ENCODE measurements around the gene POU3F3. TPM values are rescaled to one million over a fixed set of nuclear protein-coding genes. Genes with fewer than 3 reads are reported as not detected.

The POU3F3 gene
- polyA plus RNA-seq, 1 experiment: not detected

DNA sequence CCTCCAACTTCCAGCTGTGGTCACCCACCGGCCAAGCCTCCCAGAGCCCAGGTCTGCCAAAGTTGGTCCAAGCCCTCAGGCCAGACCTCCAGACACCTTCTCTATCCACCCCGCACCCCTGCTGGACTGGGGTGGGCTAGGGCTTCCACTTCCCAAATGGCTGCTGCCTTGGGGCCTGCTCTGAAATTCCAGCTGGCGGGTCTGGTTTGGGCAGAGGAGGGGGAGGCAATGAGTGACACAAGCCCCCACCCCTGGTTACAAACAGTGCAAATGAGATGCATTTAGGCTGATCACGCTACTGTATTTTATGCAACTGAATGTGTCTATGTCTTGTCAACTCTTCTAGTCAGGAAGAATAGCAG lies 14.6 kb downstream of the POU3F3 start:
- ChIA-PET POLR2A (no interaction called here), CTCF (no interaction called here)
- TF ChIP-seq, protein P1, sequence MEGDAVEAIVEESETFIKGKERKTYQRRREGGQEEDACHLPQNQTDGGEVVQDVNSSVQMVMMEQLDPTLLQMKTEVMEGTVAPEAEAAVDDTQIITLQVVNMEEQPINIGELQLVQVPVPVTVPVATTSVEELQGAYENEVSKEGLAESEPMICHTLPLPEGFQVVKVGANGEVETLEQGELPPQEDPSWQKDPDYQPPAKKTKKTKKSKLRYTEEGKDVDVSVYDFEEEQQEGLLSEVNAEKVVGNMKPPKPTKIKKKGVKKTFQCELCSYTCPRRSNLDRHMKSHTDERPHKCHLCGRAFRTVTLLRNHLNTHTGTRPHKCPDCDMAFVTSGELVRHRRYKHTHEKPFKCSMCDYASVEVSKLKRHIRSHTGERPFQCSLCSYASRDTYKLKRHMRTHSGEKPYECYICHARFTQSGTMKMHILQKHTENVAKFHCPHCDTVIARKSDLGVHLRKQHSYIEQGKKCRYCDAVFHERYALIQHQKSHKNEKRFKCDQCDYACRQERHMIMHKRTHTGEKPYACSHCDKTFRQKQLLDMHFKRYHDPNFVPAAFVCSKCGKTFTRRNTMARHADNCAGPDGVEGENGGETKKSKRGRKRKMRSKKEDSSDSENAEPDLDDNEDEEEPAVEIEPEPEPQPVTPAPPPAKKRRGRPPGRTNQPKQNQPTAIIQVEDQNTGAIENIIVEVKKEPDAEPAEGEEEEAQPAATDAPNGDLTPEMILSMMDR (IDR thresholded peaks at IDR 0.05; ENCODE audit: insufficient read depth, low read depth, low read length): no peak
- peaks cover 36% of the 10 kb centered on the region for H3K27me3 ChIP-seq (ENCODE audit: control insufficient read depth, insufficient read depth, low read length)
- H3K36me3 ChIP-seq (ENCODE audit: control insufficient read depth, insufficient read depth, low read length): no peaks in the 10 kb centered on the region
- no peak for DNase-seq (ENCODE audit: low read depth)
- no peak overlapping the region for H3K4me3 ChIP-seq (ENCODE audit: low read depth, low read length)

DNA sequence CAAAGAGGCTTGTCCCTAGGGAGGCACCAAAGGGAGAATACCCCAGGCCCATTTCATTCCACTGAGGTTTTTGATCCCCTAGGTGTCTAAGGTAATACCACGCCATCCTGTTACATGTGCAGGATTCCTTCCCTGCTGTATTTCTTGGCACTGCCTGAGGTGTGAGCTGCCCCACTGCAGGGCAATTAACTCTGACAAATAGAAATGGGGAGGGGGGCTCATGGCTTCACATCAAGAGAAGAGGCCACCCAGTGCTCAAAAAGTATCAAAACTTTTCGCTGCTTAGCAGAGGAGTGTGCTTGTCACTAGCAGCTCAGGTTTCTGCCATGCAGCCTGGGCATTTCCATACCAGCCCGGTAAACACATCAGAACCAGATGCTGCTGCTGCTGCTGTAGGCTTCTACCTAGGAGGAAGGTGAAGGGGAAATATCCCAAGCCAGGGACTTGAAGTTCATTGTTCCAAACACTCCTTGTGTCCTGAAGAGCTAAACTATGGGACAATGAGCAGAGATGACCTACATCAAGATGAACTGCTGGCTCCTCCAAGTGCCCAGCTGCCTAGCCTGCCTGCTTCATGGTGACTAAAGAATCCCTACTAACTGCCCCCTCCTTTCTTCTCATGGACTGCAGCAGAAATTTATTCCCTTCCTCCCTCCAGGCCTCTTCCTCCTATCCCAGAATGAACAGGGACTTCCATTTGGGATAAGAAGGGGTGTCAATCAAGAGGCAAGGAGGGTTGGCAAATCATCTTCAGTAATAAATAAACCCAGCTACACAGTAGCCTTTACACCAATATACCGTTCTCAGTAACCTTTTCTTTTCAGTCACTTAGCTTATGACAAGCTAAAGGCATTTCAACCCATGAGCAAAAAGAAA lies 16.4 kb downstream of the POU3F3 start:
- ChIA-PET CTCF (interaction anchor here (1.1 kb wide), 1 partner anchor 21 kb away, joined by 6 read pairs; no protein-coding TSS in a partner anchor), POLR2A (no interaction called here)
- H3K27me3 ChIP-seq (ENCODE audit: control insufficient read depth, insufficient read depth, low read length): peaks cover 31% of the 10 kb centered on the region
- no peak for DNase-seq (ENCODE audit: low read depth)
- no peaks in the 10 kb centered on the region for H3K36me3 ChIP-seq (ENCODE audit: control insufficient read depth, insufficient read depth, low read length)
- no peak overlapping the region for H3K4me3 ChIP-seq (ENCODE audit: low read depth, low read length)
- TF ChIP-seq, protein P1 (IDR thresholded peaks at IDR 0.05; ENCODE audit: insufficient read depth, low read depth, low read length): no peak

DNA sequence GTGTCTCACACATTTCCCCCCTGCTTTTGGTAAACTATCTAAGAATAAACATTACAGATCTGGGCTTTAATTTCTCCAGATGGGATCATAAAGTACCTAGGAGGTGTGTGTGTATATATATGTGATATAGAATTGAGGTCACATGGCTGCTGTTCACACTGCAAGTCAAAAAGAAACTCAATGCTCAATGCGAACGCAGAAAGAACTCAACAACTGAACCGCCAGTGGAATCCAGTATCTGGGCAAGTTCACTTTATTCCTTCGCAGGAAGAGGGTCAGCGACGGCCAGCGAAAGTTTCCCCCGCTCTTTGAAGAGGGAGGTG lies 17.7 kb downstream of the POU3F3 start:
- POLR2A ChIA-PET: no interaction called here
- CTCF ChIA-PET: no interaction called here
- TF ChIP-seq, protein P1 (IDR thresholded peaks at IDR 0.05; ENCODE audit: insufficient read depth, low read depth, low read length): no peak
- no peak overlapping the region for H3K4me3 ChIP-seq (ENCODE audit: low read depth, low read length)
- DNase-seq (ENCODE audit: low read depth): no peak
- H3K27me3 ChIP-seq (ENCODE audit: control insufficient read depth, insufficient read depth, low read length): peaks cover 28% of the 10 kb centered on the region
- no peaks in the 10 kb centered on the region for H3K36me3 ChIP-seq (ENCODE audit: control insufficient read depth, insufficient read depth, low read length)

DNA sequence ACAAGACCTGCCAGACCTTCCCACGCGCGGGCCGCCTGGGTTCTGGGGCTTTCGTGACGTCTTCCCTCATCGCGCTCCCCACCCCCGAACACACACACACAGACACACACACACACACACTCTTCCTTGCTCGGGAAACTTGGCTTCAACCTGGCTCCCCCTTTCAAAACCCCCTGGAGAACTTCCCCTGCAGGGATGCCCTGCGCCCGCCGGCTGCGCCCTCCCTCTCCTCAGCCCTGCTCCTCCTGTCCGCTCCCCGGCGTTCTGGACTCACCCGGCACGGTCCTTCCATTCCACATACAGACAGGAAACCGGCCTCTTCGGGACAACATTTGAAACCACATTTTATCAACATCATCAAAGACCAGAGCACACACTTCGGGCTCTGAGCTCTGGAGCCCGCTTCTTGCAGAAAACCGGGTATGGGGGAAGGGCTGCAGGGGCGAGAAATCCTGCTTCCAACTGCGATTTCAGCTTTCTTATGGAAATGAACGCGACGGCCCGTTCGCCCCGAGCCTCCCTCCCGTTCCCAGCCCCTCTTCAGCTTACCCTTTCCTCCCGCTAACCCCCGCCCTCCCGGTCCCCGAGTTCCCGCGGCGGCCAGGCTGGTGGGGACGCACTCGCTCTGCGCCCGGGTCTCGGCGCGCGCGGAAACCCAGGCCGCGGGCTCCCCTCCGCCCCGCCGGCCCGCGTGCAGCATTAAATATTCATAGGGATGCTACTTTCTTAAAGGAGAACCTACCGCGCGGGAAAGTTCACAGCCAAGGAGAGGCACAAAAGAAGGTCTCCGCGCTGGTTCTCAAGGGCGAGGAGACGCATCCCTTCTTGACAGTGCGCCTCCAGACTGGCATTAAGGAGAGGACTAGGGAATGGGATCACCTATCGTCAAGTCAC lies 18.3 kb downstream of the POU3F3 start:
- Histone ChIP-seq H3K36me3 (ENCODE audit: control insufficient read depth, insufficient read depth, low read length) (no peaks in the 10 kb centered on the region), H3K27me3 (ENCODE audit: control insufficient read depth, insufficient read depth, low read length) (peaks cover 23% of the 10 kb centered on the region), H3K4me3 (ENCODE audit: low read depth, low read length) (no peak overlapping the region)
- ChIA-PET CTCF (interaction anchor here (0.8 kb wide), 1 partner anchor 12 kb away, joined by 5 read pairs; no protein-coding TSS in a partner anchor), POLR2A (no interaction called here)
- DNase-seq (ENCODE audit: low read depth): no peak
- TF ChIP-seq, protein P1 (IDR thresholded peaks at IDR 0.05; ENCODE audit: insufficient read depth, low read depth, low read length): no peak
